NCI-H146 treated with DMSO at 0.1 percent for 48 hours (cell line): ENCODE results near the gene RANBP3.
"Not testable (repeated sequence)": the region's sequence is repeated elsewhere in the genome, so short reads cannot be mapped to it uniquely, and the experiment has no call there.

Source experiments
- DNase-seq: peaks from one replicate; lab custom pipeline; 2025; ENCODE audit not compliant: unreplicated experiment; lab: John Stamatoyannopoulos, UW

The RANBP3 gene

GRCh38 chr19:5988517-5989387 is 10.8 kb upstream of the RANBP3 start:
- DNase-seq: no peak

GRCh38 chr19:5987077-5987818 is 9.3 kb upstream of the RANBP3 start:
- DNase-seq: peak; percentile 50

GRCh38 chr19:5985837-5986236 is 7.9 kb upstream of the RANBP3 start:
- DNase-seq: not testable (repeated sequence)

- no peak for DNase-seq
Measured at GRCh38 chr19:5985098-5985783, 7.3 kb upstream of the RANBP3 start.

- no peak for DNase-seq
Measured at GRCh38 chr19:5984600-5984999, 6.7 kb upstream of the RANBP3 start.

- no peak for DNase-seq
Measured at GRCh38 chr19:5983367-5983955, 5.5 kb upstream of the RANBP3 start.

- no peak for DNase-seq
Measured at GRCh38 chr19:5978606-5979552, 939 bp upstream of the RANBP3 start.

GRCh38 chr19:5977222-5977784 is 637 bp downstream of the RANBP3 start:
- no peak for DNase-seq

GRCh38 chr19:5976768-5977167 is 1.2 kb downstream of the RANBP3 start:
- DNase-seq: no peak

GRCh38 chr19:5975388-5975728 is 2.6 kb downstream of the RANBP3 start:
- no peak for DNase-seq

- no peak for DNase-seq
Measured at GRCh38 chr19:5974721-5975387, 3.1 kb downstream of the RANBP3 start.

GRCh38 chr19:5973867-5974635 is 3.9 kb downstream of the RANBP3 start:
- no peak for DNase-seq

- DNase-seq: no peak
Measured at GRCh38 chr19:5973376-5973775, 4.6 kb downstream of the RANBP3 start.

- DNase-seq: no peak
Measured at GRCh38 chr19:5972355-5972731, 5.6 kb downstream of the RANBP3 start.

GRCh38 chr19:5971714-5972354 is 6.1 kb downstream of the RANBP3 start:
- DNase-seq: no peak

- no peak for DNase-seq
Measured at GRCh38 chr19:5969476-5969875, 8.5 kb downstream of the RANBP3 start.

GRCh38 chr19:5968431-5969373 is 9.2 kb downstream of the RANBP3 start:
- DNase-seq: no peak
